ENCODE data around the gene ZFAND3.

DNA sequence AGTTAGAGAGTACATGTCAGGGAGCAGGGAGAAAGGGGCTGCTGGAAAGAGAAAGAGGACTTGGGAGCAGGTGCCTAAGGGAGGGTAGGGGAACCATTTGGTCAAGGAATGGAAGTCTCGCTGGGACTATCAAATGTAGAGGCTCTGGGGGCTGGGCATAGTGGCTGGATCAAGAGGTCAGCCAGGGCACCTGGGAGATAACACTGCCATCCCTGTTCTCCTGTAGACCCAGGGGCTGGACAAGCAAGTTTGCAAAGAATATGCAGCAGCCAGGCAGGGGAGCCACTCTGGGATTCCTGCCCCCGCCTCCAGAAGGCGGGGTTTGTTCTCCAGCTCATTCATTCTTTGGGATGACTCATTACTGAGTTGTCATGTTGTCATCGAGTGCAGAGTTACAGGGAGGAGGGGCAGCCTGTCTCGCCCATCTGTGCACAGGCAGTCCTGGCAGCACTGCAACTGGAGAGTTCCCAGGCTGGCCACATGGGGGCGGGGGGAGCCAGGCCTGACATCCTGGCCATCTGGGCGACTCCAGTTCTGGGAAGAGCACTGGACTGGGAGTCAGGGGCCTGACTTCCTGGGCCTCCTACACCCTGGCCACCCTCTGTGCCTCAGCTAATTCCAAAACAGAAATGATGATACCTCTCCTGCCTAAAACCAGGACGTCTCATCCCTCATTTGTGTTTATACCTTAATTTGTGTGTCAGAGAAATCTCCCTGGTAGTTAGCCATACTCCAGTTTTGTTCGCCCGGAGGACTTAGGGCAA lies 28.2 kb upstream of the ZFAND3 start:
- TF ChIP-seq, protein P1, sequence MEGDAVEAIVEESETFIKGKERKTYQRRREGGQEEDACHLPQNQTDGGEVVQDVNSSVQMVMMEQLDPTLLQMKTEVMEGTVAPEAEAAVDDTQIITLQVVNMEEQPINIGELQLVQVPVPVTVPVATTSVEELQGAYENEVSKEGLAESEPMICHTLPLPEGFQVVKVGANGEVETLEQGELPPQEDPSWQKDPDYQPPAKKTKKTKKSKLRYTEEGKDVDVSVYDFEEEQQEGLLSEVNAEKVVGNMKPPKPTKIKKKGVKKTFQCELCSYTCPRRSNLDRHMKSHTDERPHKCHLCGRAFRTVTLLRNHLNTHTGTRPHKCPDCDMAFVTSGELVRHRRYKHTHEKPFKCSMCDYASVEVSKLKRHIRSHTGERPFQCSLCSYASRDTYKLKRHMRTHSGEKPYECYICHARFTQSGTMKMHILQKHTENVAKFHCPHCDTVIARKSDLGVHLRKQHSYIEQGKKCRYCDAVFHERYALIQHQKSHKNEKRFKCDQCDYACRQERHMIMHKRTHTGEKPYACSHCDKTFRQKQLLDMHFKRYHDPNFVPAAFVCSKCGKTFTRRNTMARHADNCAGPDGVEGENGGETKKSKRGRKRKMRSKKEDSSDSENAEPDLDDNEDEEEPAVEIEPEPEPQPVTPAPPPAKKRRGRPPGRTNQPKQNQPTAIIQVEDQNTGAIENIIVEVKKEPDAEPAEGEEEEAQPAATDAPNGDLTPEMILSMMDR (IDR thresholded peaks at IDR 0.05), result peak in 5 of 7 experiments; percentile 87 to 97 (median 90)
- peak; percentile 49 to 93 (median 62) for TF ChIP-seq POLR2AphosphoS5 (IDR thresholded peaks at IDR 0.05)

Data from stomach (tissue), 4 donors.